H1 (cell line): ENCODE measurements around the gene TLR1. TPM values are rescaled to one million over a fixed set of nuclear protein-coding genes. Genes with fewer than 3 reads are reported as not detected.

ENCODE experiments used
- CBX8 ChIP-seq: fragments of 300-800, 300-1000 bp; sonication (generic); IDR thresholded peaks from 2 replicates; pipeline ENCODE4 v1.7.1; 2016; ENCODE audit warnings: low read depth, low read length, borderline replicate concordance
- CEBPB ChIP-seq: IDR thresholded peaks from 2 replicates; pipeline ENCODE4 v1.6.1; 2012; ENCODE audit warnings: low read depth, low read length
- CHD1 ChIP-seq: IDR thresholded peaks from 2 replicates; pipeline ENCODE4 v1.6.1; 2012; ENCODE audit warnings: low read depth, low read length, improper control_type of control experiment
- RXRA ChIP-seq: IDR thresholded peaks from 2 replicates; pipeline ENCODE4 v1.6.1; 2011; ENCODE audit warnings: low read depth, mild to moderate bottlenecking, low read length, moderate library complexity; ENCODE audit not compliant: insufficient read depth
- SRF ChIP-seq: IDR thresholded peaks from 2 replicates; pipeline ENCODE4 v1.6.1; 2011; ENCODE audit warnings: mild to moderate bottlenecking, low read depth, low read length, moderate library complexity
- polyA plus RNA-seq, 7 experiments: library from polyadenylated mRNA; depleted of rRNA in 3 of 7; stranded (reverse) in 5 of 7; unstranded in 2 of 7; fragments of >200 nt in 5 of 7; fragments of 200-250 nt in 2 of 7; gene quantifications; 1 replicate in 5 of 7; 2 replicates in 1 of 7; 4 replicates in 1 of 7; pipeline versions ENCODE4 v1.2.1 to v1.2.3, GENCODE V29; 2011 to 2013; ENCODE audit warnings: missing spikeins in 2 of 7, mixed read lengths in 2 of 7
- total RNA-seq: library from RNA; stranded (reverse); fragmentation: NEBNext Ultra II Directional; extraction: Animal tissue kit (Norgen Biotek cat#: 25700); gene quantifications from 2 replicates; pipeline ENCODE4 v1.2.1, GENCODE V29; 2021

TLR1 gene
- total and polyA plus RNA-seq, 2 of the 8 experiments (the other 6 are each of a cell fraction or from before 2014, with no cell fraction given), result not detected

- TF ChIP-seq RXRA (no peak), CHD1 (no peak), CBX8 (no peak), CEBPB (no peak), SRF (no peak)
Measured at GRCh38 chr4:38800961-38801450, 3.6 kb downstream of the TLR1 start (continued).
